ENCODE measurements around the gene CCDC112. TPM values are rescaled to one million over a fixed set of nuclear protein-coding genes. Genes with fewer than 3 reads are reported as not detected.

The CCDC112 gene
- total RNA-seq, 1 experiment from 2014 or later, result 13.0 TPM

GRCh38 chr5:115262011-115262320 is 34.5 kb downstream of the CCDC112 start:
- Histone ChIP-seq H4K20me1 (ENCODE audit: control insufficient read depth, insufficient read depth, insufficient read length) (no peaks in the 10 kb centered on the region), H3K14ac (ENCODE audit: insufficient read depth, low read length) (no peak overlapping the region), H4K8ac (replicated peaks; ENCODE audit: insufficient read length, low read depth, low read length) (no peak overlapping the region), H3K23ac (ENCODE audit: insufficient read length, low read depth, low read length) (no peak overlapping the region), H4K91ac (ENCODE audit: insufficient read length, low read depth, low read length) (no peak overlapping the region), H3K4me2 (ENCODE audit: insufficient read depth, insufficient read length, low read length) (peak overlapping the region; percentile 94), H3K23me2 (ENCODE audit: insufficient read length, low read depth, low read length, poor library complexity, severe bottlenecking) (peaks cover 7% of the 10 kb centered on the region), H2BK5ac (ENCODE audit: insufficient read length, low read length) (no peak overlapping the region), H3K79me1 (ENCODE audit: insufficient read depth, low read depth, low read length, poor library complexity, severe bottlenecking) (no peaks in the 10 kb centered on the region), H2AK5ac (ENCODE audit: insufficient read length, low read length) (no peak overlapping the region), H2BK20ac (ENCODE audit: low read depth, low read length, poor library complexity, severe bottlenecking) (no peak overlapping the region), H3T11ph (ENCODE audit: low read length) (no peak overlapping the region), H3K79me2 (ENCODE audit: insufficient read depth, low read length) (peaks cover 12% of the 10 kb centered on the region; the same call in 1 of the 2 replicates), H3K27me3 (ENCODE audit: insufficient read depth, low read length) (no peaks in the 10 kb centered on the region), H2BK15ac (ENCODE audit: low read depth, low read length) (no peak overlapping the region), H2BK120ac (ENCODE audit: low read depth, low read length, poor library complexity, severe bottlenecking) (no peak overlapping the region), H3K56ac (ENCODE audit: insufficient read length, low read depth, low read length) (no peak overlapping the region), H3K4me1 (ENCODE audit: insufficient read depth, low read length) (no peaks in the 10 kb centered on the region), H4K5ac (ENCODE audit: insufficient read length, low read depth, low read length) (no peak overlapping the region), H3K18ac (ENCODE audit: insufficient read length, low read depth, low read length) (no peak overlapping the region), H3K27ac (ENCODE audit: insufficient read length, low read depth, low read length) (no peak overlapping the region), H3K9me3 (ENCODE audit: control insufficient read depth, low read depth, low read length) (no peaks in the 10 kb centered on the region), H3K4ac (ENCODE audit: low read depth, low read length) (no peak overlapping the region), H2AFZ (ENCODE audit: low read length) (no peak overlapping the region), H2BK12ac (ENCODE audit: insufficient read length, low read depth, low read length) (no peak overlapping the region), H3K9ac (ENCODE audit: extremely low read depth, insufficient read length, low read length) (peak overlapping the region; percentile 77)
- peaks cover 1 to 12% (median 5%) of the 10 kb centered on the region in 3 experiments; a peak in 4 of 7 replicates for H3K36me3 Mint-ChIP-seq (ENCODE audit: insufficient read depth in 1 of 3, low read depth in 3 of 3)
- H3K9me3 Mint-ChIP-seq, result no peaks in the 10 kb centered on the region
- no CpG with 5 or more reads among the region's 8 CpGs for WGBS (ENCODE audit: extremely low coverage, insufficient read length, low lambda C conversion rate)
- H3K4me3 Mint-ChIP-seq, result peak overlapping the region; percentile 88 to 89
- peak overlapping the region; percentile 49 to 97 (median 95); a peak in 5 of 7 replicates for H3K27ac Mint-ChIP-seq
- peaks cover 11 to 19% of the 10 kb centered on the region in 2 experiments for H3K4me1 Mint-ChIP-seq
- no peaks in the 10 kb centered on the region; the same call in 1 of the 2 replicates for H3K27me3 Mint-ChIP-seq (ENCODE audit: low read depth)
- DNase-seq, result no peak
- TF ChIP-seq CTCF (conservative IDR thresholded peaks at IDR 0.05), result no peak

Data from H9 (cell line).